ENCODE results near the gene DDR2.
"Not testable (repeated sequence)": the region's sequence is repeated elsewhere in the genome, so short reads cannot be mapped to it uniquely, and the experiment has no call there.

The DDR2 gene

GRCh38 chr1:162717548-162718184, 85.4 kb downstream of the DDR2 start:
- no peak for DNase-seq (ENCODE audit: low read depth in 2 of 3, low spot score in 1 of 3)

- DNase-seq (ENCODE audit: low read depth in 2 of 3, low spot score in 1 of 3): no peak
Measured at GRCh38 chr1:162719678-162720077, 87.4 kb downstream of the DDR2 start.

DNA sequence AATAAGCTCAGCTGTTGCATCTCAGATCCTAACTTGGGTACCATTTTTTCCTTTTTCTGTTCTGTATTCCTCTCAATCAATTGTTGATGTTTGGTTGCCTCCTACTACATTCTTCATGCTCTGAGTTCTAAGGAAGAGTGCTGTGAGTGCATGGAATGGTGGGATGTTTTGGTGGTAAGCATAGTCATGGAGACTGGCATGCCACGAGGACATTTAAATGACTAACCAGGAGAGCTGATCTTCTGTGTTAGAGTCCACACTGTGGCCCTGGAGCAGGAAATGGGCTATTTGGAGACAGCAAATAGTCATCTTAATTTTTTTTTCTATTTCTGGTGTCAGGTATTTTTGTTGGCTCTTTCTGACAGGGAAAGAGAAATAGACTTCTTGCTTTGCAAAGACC, 88.7 kb downstream of the DDR2 start:
- no peak for DNase-seq (ENCODE audit: low read depth in 2 of 3, low spot score in 1 of 3)

DNA sequence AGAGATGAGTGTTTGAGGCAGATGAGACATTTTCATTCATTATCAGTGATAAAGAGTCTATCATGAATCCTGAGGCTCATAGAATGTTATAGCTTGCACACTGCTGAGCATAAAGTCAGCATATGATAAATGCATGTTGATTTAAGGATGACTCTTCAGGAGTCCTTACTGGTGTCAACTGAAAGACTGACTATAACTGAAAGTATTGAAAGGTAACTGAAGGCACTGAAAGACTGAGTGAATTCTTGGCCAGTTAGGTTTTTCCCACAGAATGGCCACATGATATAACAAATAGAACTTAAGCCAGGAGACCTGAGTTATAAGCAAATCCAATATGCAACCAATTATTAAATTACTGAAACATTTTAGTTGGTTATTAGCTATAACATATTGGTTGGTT, 89.2 kb downstream of the DDR2 start:
- no peak for DNase-seq (ENCODE audit: low read depth in 2 of 3, low spot score in 1 of 3)

DNA sequence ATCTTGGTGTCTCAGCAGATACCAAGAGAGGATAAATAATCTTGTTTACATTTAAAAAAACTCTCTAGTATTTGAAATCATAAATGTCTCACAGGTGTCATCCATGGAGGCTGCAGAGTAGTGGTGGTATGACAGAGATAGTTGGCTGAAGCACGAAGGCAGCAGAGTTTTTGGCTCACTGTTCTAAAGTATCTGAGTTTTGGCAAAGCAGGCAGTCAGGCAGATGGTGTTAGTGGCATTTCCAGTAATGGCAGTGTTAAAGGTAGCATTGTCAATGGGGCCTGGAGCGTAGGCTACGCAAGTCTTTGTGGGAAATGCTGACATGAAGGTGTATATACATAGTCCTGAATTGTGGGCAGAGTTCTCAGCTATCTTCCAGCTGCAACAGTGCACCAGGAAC, 89.8 kb downstream of the DDR2 start:
- DNase-seq (ENCODE audit: low read depth in 2 of 3, low spot score in 1 of 3): no peak

DNA sequence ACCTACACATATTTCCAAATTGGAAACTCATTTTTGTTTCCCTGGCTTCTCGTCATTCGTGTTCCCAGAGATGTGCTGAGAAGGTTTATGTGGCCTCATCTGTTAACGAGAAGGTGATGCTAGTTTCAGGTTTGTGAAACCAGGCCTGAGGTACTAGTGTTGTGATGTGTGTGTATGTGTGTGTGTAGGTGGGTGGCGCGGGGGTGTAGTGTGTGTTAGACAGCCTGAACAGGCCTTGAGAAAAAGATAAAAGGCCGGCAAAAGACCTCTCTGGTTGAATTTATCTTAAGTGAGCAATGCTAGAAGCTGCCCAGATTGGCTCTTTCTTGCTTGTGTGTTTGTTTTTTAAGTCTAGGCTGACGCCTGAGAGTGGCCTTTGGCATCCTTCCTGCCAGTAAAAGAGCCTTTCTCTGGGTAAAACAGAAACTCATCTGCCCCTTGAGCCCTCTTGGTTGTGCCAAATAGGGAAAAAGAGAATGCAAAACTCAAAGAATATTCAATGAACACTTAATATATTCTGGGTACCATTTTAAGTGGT, 92.4 kb downstream of the DDR2 start:
- DNase-seq (ENCODE audit: low read depth in 2 of 3, low spot score in 1 of 3): no peak

DNA sequence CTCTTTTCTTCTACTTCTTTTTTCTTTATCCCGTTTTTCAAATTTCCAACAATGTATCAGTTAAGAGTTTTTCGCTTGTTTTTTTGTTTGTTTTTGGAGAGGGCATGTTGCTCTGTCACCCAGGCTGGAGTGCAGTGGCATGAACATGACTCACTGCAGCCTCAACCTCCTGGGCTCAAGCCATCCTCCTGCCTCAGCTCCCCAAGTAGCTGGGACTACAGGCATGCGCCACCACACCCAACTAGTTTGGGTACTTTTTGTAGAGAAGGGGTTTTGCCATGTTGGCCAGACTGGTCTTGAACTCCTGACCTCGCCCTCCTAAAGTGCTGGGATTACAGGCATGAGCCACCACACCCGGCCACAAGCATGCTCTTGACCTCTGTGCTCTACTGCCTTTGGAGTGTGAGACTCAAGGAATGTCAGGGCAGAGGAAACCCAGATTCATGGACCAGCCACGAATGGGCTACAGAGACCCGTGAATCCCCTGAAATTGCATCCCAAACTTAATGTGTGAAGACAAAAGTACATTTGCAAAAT, 93.1 kb downstream of the DDR2 start:
- no peak for DNase-seq (ENCODE audit: low read depth in 2 of 3, low spot score in 1 of 3)

- no peak for DNase-seq (ENCODE audit: low read depth in 2 of 3, low spot score in 1 of 3)
Measured at GRCh38 chr1:162726555-162726954, 94.3 kb downstream of the DDR2 start.

DNA sequence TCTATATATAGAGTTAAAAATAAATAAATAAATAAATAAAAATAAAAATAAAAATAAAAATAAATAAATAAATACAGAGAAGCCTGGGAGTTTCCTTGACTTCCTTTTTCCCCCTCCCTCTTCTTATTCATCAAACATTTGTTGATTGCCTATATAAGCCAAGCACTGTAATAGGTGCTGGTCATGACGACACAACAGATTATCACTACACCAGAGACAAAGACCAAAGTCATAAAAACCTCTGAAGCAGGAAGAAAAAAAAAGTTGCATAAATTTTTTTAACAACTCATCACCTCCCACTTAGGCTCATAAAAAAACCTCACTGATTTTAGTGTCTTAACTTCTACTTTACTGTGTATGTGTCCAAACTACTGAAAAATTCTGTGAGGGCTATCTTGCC, 95.2 kb downstream of the DDR2 start:
- DNase-seq (ENCODE audit: low read depth in 2 of 3, low spot score in 1 of 3): not testable (repeated sequence)

- no peak for DNase-seq (ENCODE audit: low read depth in 2 of 3, low spot score in 1 of 3)
Measured at GRCh38 chr1:162728573-162728972, 96.3 kb downstream of the DDR2 start.

DNA sequence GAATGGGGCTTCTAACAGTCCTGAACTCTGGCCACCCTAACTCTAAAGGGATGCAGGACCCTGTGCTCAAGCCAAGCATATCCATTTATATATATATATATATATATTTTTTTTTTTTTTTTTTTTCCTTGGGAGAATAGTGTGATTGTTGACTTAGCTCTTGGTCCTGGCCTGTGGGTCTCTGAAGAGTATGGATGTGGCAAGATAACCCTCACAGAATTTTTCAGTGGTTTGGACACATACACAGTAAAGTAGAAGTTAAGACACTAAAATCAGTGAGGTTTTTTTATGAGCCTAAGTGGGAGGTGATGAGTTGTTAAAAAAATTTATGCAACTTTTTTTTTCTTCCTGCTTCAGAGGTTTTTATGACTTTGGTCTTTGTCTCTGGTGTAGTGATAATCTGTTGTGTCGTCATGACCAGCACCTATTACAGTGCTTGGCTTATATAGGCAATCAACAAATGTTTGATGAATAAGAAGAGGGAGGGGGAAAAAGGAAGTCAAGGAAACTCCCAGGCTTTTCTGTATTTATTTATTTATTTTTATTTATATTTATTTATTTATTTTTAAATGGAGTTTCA, 97.0 kb downstream of the DDR2 start:
- DNase-seq (ENCODE audit: low read depth in 2 of 3, low spot score in 1 of 3): not testable (repeated sequence)

GRCh38 chr1:162732094-162732493, 99.8 kb downstream of the DDR2 start:
- DNase-seq (ENCODE audit: low read depth in 2 of 3, low spot score in 1 of 3): no peak

DNA sequence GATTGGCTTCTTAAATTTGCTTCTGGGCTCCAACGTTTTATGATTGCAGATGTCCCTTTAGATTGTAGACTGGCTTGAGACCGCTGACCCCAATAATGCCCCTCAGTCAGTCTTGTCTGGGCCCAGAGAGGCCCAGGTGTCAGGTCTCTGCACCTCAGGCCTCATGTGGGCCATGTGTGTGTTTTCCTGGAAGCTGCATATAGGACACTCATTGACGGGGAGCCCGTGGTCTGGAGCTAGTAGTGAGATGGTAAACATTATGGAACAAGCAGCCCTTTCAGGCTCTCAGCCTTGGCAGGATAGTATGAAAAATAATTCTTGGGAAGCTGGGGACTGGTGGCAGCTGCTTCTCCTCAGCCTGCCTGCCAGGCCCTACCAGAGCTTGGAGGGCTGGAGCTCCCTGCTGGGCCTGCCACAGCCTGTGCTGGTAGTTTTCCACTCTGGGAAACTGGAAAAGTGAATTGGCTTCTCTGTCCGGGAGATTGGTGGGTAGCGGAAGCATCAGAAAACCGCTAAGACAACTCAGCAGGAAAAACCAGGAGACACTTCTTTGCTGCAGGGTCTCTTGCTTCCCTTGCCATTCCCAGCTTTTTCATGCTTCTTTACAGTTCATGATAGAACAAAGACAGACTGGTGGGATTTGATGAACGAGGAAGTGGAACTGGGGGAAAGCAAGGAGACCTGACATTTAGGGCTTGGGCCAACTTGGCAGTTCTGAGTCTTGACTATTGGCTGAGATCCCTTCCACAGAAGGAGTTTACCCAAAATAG, 100.5 kb downstream of the DDR2 start:
- no peak for DNase-seq (ENCODE audit: low read depth in 2 of 3, low spot score in 1 of 3)

DNA sequence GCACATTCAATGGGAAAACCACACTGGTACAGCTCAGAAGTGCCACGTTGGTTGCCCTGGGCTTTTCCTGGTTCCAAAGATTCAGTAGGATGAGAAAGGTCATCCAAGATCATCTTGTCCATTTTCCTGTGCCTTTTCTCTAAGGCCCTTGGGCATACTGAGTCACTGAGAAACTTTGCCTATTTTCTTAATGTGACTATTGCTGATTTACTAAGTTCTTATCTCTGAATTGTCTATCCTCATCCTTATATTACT, 101.0 kb downstream of the DDR2 start:
- no peak for DNase-seq (ENCODE audit: low read depth in 2 of 3, low spot score in 1 of 3)

- DNase-seq (ENCODE audit: low read depth in 2 of 3, low spot score in 1 of 3): no peak
Measured at GRCh38 chr1:162734047-162734446, 101.8 kb downstream of the DDR2 start.

DNA sequence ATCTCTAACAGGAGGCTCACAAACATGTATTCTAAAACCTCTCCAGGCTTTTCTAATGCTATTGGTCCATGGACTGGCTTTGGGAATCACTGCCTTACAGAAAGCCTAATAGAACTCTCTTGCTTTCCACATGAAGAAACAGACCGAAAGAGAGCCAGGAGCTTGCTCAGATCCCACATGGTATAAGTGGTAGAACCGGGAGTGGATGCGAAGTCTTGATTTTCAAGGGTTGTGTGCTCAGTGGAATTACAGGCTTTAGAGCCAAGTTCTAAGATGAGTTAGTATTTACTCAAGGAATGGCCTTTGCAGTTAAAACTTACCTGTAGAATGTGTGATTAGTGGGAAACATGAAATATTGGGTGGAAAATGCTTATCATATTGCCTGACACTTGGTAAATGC, 103.9 kb downstream of the DDR2 start:
- no peak for DNase-seq (ENCODE audit: low read depth in 2 of 3, low spot score in 1 of 3)

- DNase-seq (ENCODE audit: low read depth in 2 of 3, low spot score in 1 of 3): no peak
Measured at GRCh38 chr1:162736633-162737067, 104.4 kb downstream of the DDR2 start.

GRCh38 chr1:162740755-162741154, 108.5 kb downstream of the DDR2 start:
- no peak for DNase-seq (ENCODE audit: low read depth in 2 of 3, low spot score in 1 of 3)

- no peak for DNase-seq (ENCODE audit: low read depth in 2 of 3, low spot score in 1 of 3)
Measured at GRCh38 chr1:162741574-162741973, 109.3 kb downstream of the DDR2 start.

DNA sequence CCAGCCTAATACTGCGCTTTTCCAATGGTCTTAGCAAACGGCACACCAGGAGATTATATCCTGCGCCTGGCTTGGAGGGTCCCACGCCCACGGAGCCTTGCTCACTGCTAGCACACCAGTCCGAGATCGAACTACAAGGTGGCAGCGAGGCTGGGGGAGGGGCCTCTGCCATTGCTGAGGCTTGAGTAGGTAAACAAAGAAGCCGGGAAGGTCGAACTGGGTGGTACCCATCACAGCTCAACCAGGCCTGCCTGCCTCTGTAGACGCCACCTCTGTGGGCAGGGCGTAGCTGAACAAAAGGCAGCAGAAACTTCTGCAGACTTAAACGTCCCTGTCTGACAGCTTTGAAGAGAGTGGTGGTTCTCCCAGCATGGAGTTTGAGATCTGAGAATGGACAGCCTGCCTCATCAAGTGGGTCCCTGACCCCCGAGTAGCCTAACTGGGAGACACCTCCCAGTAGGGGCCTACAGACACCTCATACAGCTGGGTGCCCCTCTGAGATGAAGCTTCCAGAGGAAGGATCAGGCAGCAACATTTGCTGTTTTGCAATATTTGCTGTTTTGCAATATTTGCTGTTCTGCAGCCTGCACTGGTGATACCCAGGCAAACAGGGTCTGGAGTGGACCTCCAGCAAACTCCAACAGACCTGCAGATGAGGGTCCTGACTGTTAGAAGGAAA, 114.1 kb downstream of the DDR2 start:
- not testable (repeated sequence) for DNase-seq (ENCODE audit: low read depth in 2 of 3, low spot score in 1 of 3)

DNA sequence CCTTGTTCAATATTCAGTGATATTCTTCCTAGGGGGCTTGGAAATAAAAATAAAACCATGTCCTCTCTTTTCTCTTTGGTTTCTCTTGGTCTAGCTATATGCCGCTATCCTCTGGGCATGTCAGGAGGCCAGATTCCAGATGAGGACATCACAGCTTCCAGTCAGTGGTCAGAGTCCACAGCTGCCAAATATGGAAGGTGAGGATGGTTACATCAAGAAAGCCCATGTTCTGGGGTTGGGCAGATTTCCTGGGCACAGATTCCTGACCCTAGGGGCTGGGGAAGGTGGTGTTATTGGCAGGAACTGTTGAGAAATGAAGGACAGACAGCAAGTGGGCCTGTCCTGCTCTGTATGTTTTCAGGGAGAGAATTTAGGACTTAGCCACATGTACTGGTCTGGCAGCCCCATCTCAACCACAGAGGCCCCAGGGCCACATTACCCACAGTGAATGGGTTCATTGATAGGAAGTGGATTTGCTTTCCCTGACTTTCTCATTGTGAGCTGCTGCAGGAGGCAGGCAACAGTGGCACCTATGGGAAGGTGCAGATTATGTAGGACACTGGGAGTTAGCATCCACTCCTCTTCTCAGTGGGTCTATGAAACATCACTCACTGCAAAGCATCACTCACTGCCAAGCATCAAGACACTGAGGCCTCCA, 120.9 kb downstream of the DDR2 start:
- no peak for DNase-seq (ENCODE audit: low read depth in 2 of 3, low spot score in 1 of 3)
